ENCODE results near the gene KCTD11. TPM values are rescaled to one million over a fixed set of nuclear protein-coding genes. Genes with fewer than 3 reads are reported as not detected.

KCTD11 gene
- total and polyA plus RNA-seq, 4 donors: 0.39 to 3.5 (median 1.4) TPM

DNA sequence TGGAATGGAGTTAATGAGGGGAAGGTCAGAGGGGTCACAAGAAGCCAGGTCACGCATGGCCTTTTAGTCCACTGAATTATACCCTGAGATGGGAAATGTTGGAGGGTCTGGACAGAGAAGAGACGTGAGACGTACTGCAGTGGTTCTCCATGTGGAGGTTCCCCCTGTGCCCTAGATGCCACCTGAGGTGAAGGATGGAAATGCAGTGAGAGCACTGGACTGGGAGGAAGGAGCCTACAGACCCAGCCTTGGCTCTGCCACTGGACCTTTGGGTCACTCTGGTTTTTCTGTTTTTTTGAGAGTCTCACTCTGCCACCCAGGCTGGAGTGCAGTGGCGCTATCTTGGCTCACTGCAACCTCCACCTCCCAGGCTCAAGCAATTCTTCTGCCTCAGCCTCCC is 44.2 kb downstream of the KCTD11 start (continued):
- TF ChIP-seq RAD21 (IDR thresholded peaks at IDR 0.05) (no peak), TAF1 (conservative IDR thresholded peaks at IDR 0.05) (no peak), JUND (IDR thresholded peaks at IDR 0.05) (no peak), YY1 (IDR thresholded peaks at IDR 0.05) (no peak), RXRA (IDR thresholded peaks at IDR 0.05) (no peak), MAX (IDR thresholded peaks at IDR 0.05) (no peak), FOXA2 (IDR thresholded peaks at IDR 0.05) (no peak)

- WGBS: 88% methylated on average over 2 of the region's 2 CpGs
- H3K27me3 ChIP-seq (ENCODE audit: control insufficient read depth in 4 of 4, insufficient read depth in 4 of 4, low read length in 3 of 4): no peaks in the 10 kb centered on the region
- no peak overlapping the region for H3K27ac ChIP-seq (ENCODE audit: low read depth in 1 of 2, low read length in 2 of 2)
- H3K36me3 ChIP-seq (ENCODE audit: control insufficient read depth in 4 of 4, insufficient read depth in 3 of 4, low read depth in 1 of 4, low read length in 3 of 4): no peaks in the 10 kb centered on the region
- H3K4me1 ChIP-seq (ENCODE audit: control insufficient read depth in 4 of 4, insufficient read depth in 4 of 4, low read length in 3 of 4): peaks cover 0 to 21% (median 14%) of the 10 kb centered on the region in 4 donors
- DNase-seq (ENCODE audit: low spot score): no peak
- no peak overlapping the region for H3K4me3 ChIP-seq (ENCODE audit: low read depth in 1 of 3, low read length in 3 of 3)
- TF ChIP-seq HNF4A (conservative IDR thresholded peaks at IDR 0.05) (no peak), HNF4G (IDR thresholded peaks at IDR 0.05) (no peak), MAX (IDR thresholded peaks at IDR 0.05) (no peak), SP1 (IDR thresholded peaks at IDR 0.05) (no peak), NR2F2 (IDR thresholded peaks at IDR 0.05) (no peak), FOXA1 (IDR thresholded peaks at IDR 0.05) (no peak), EGR1 (IDR thresholded peaks at IDR 0.05; ENCODE audit: low read depth in 2 of 2) (no peak), TAF1 (conservative IDR thresholded peaks at IDR 0.05) (no peak), GABPA (IDR thresholded peaks at IDR 0.05 in 1 of 2, conservative IDR thresholded peaks at IDR 0.05 in 1 of 2) (no peak), YY1 (IDR thresholded peaks at IDR 0.05) (no peak), ZBTB33 (IDR thresholded peaks at IDR 0.05) (no peak), RAD21 (IDR thresholded peaks at IDR 0.05) (no peak)
- TF ChIP-seq, protein P1, sequence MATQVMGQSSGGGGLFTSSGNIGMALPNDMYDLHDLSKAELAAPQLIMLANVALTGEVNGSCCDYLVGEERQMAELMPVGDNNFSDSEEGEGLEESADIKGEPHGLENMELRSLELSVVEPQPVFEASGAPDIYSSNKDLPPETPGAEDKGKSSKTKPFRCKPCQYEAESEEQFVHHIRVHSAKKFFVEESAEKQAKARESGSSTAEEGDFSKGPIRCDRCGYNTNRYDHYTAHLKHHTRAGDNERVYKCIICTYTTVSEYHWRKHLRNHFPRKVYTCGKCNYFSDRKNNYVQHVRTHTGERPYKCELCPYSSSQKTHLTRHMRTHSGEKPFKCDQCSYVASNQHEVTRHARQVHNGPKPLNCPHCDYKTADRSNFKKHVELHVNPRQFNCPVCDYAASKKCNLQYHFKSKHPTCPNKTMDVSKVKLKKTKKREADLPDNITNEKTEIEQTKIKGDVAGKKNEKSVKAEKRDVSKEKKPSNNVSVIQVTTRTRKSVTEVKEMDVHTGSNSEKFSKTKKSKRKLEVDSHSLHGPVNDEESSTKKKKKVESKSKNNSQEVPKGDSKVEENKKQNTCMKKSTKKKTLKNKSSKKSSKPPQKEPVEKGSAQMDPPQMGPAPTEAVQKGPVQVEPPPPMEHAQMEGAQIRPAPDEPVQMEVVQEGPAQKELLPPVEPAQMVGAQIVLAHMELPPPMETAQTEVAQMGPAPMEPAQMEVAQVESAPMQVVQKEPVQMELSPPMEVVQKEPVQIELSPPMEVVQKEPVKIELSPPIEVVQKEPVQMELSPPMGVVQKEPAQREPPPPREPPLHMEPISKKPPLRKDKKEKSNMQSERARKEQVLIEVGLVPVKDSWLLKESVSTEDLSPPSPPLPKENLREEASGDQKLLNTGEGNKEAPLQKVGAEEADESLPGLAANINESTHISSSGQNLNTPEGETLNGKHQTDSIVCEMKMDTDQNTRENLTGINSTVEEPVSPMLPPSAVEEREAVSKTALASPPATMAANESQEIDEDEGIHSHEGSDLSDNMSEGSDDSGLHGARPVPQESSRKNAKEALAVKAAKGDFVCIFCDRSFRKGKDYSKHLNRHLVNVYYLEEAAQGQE (IDR thresholded peaks at IDR 0.05): no peak
- TF ChIP-seq, protein P2, sequence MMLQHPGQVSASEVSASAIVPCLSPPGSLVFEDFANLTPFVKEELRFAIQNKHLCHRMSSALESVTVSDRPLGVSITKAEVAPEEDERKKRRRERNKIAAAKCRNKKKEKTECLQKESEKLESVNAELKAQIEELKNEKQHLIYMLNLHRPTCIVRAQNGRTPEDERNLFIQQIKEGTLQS (IDR thresholded peaks at IDR 0.05): no peak
- no peaks in the 10 kb centered on the region for H3K9me3 ChIP-seq (ENCODE audit: control insufficient read depth in 4 of 4, low read length in 3 of 4)
- no peak overlapping the region for H3K9ac ChIP-seq (ENCODE audit: low read depth in 1 of 2, low read length in 2 of 2)
Measured at GRCh38 chr17:7398612-7399011, 46.6 kb downstream of the KCTD11 start.

All from liver (tissue), 9 donors.